IMR-90 (cell line): Measurements from ENCODE around the gene C17orf67. TPM values are rescaled to one million over a fixed set of nuclear protein-coding genes. Genes with fewer than 3 reads are reported as not detected.

Experiments
- ATAC-seq: fragments of 200-7000 bp; cut with Tn5 transposase; 2 replicates; pipeline ENCODE4 v1.9.1; 2020; ENCODE audit warnings: low read depth, mild to moderate bottlenecking, moderate library complexity
- BruUV-seq: library from RNA; stranded (reverse); fragments of 400-500 nt; replicated peaks from 2 replicates; lab custom pipeline; 2021; lab: Mats Ljungman, UMichigan
- CTCF ChIA-PET: fragments of 300-600 bp; formaldehyde crosslinking; extraction: SDS; loops from one replicate; lab custom pipeline; 2021; ENCODE audit warnings: antibody characterized with exemption; lab: Yijun Ruan, JAX
- POLR2A ChIA-PET: fragments of 300-600 bp; sonication (Branson Sonifier 250); formaldehyde crosslinking; loops from one replicate; lab custom pipeline; 2022; ENCODE audit warnings: antibody characterized with exemption; ENCODE audit not compliant: unreplicated experiment; lab: Charles Lee
- DNase-seq: peaks from one replicate; pipeline ENCODE4 v3.0.0; 2013
- H2AFZ ChIP-seq: replicated peaks from 2 replicates; pipeline ENCODE3; 2013; ENCODE audit warnings: low read length, mild to moderate bottlenecking; ENCODE audit not compliant: poor library complexity
- H2AK5ac ChIP-seq: 2 replicates; pipeline ENCODE4 v1.6.1; 2013; ENCODE audit warnings: low read depth, low read length, inconsistent platforms
- H2AK9ac ChIP-seq: replicated peaks from 2 replicates; pipeline ENCODE3; 2013; ENCODE audit warnings: mild to moderate bottlenecking, low read depth, low read length, moderate library complexity; ENCODE audit not compliant: poor library complexity
- H2BK120ac ChIP-seq: 2 replicates; pipeline ENCODE4 v1.6.1; 2013; ENCODE audit warnings: low read depth, low read length, inconsistent platforms
- H2BK15ac ChIP-seq: 3 replicates; pipeline ENCODE4 v1.6.1; 2013; ENCODE audit warnings: low read depth, low read length, inconsistent platforms
- H2BK20ac ChIP-seq: 2 replicates; pipeline ENCODE4 v1.6.1; 2013; ENCODE audit warnings: low read depth, mild to moderate bottlenecking, inconsistent platforms, low read length, moderate library complexity
- H2BK5ac ChIP-seq: 2 replicates; pipeline ENCODE4 v1.6.1; 2013; ENCODE audit warnings: mild to moderate bottlenecking, low read depth, low read length, inconsistent platforms; ENCODE audit not compliant: poor library complexity, severe bottlenecking
- H3K14ac ChIP-seq: replicated peaks from 2 replicates; pipeline ENCODE4 v1.6.1; 2013; ENCODE audit warnings: low read depth, low read length, inconsistent platforms
- H3K18ac ChIP-seq: 2 replicates; pipeline ENCODE4 v1.6.1; 2013; ENCODE audit warnings: low read depth, low read length, control low read depth
- H3K23ac ChIP-seq: 2 replicates; pipeline ENCODE4 v1.6.1; 2013; ENCODE audit warnings: low read depth, low read length, inconsistent platforms
- H3K27ac ChIP-seq: 2 replicates; pipeline ENCODE4 v1.5.1; 2013; ENCODE audit warnings: mild to moderate bottlenecking, control low read depth, low read length; ENCODE audit not compliant: insufficient read depth
- H3K27me3 ChIP-seq: 2 replicates; pipeline ENCODE4 v1.6.1; 2013; ENCODE audit warnings: low read length; ENCODE audit not compliant: control insufficient read depth, insufficient read depth
- H3K36me3 ChIP-seq: 2 replicates; pipeline ENCODE4 v1.6.1; 2013; ENCODE audit warnings: low read length, mixed read lengths; ENCODE audit not compliant: control insufficient read depth, insufficient read depth
- H3K4ac ChIP-seq: 2 replicates; pipeline ENCODE4 v1.6.1; 2013; ENCODE audit warnings: low read depth, low read length, inconsistent platforms
- H3K4me1 ChIP-seq: 2 replicates; pipeline ENCODE4 v1.6.1; 2013; ENCODE audit warnings: low read length, mixed read lengths; ENCODE audit not compliant: control insufficient read depth, insufficient read depth
- H3K4me2 ChIP-seq: 2 replicates; pipeline ENCODE4 v1.6.1; 2013; ENCODE audit warnings: low read depth, mild to moderate bottlenecking, control low read depth, low read length, moderate library complexity
- H3K4me3 ChIP-seq: 2 replicates; pipeline ENCODE4 v1.5.1; 2013; ENCODE audit warnings: low read depth, mild to moderate bottlenecking, control low read depth, low read length, moderate library complexity; ENCODE audit not compliant: insufficient read depth
- H3K56ac ChIP-seq: 2 replicates; pipeline ENCODE4 v1.6.1; 2013; ENCODE audit warnings: low read length, inconsistent platforms; ENCODE audit not compliant: insufficient read depth; ENCODE audit errors: extremely low read depth
- H3K79me1 ChIP-seq, 2 experiments: 2 replicates each; pipeline ENCODE4 v1.6.1; 2013; ENCODE audit warnings: low read length in 2 of 2, inconsistent platforms in 1 of 2, low read depth in 1 of 2
- H3K9ac ChIP-seq: 2 replicates; pipeline ENCODE4 v1.6.1; 2013; ENCODE audit warnings: low read depth, low read length, control low read depth
- H3K9me1 ChIP-seq: 2 replicates; pipeline ENCODE4 v1.6.1; 2013; ENCODE audit warnings: low read length, inconsistent platforms; ENCODE audit not compliant: insufficient read depth
- H3K9me3 ChIP-seq: 2 replicates; pipeline ENCODE4 v1.6.1; 2013; ENCODE audit warnings: low read length; ENCODE audit not compliant: control insufficient read depth, insufficient read depth
- H4K20me1 ChIP-seq: 2 replicates; pipeline ENCODE4 v1.6.1; 2013; ENCODE audit warnings: low read length, inconsistent platforms; ENCODE audit not compliant: insufficient read depth
- H4K5ac ChIP-seq: 2 replicates; pipeline ENCODE4 v1.6.1; 2013; ENCODE audit warnings: mild to moderate bottlenecking, low read depth, low read length, control low read depth
- H4K8ac ChIP-seq, 2 experiments: 2 replicates each; pipeline ENCODE4 v1.6.1; 2013; ENCODE audit warnings: low read depth in 2 of 2, low read length in 2 of 2, control low read depth in 1 of 2, inconsistent platforms in 1 of 2
- H4K91ac ChIP-seq: 2 replicates; pipeline ENCODE4 v1.6.1; 2013; ENCODE audit warnings: low read depth, low read length, inconsistent platforms; ENCODE audit not compliant: insufficient read depth
- BHLHE40 ChIP-seq: fragments of 150-350 bp; IDR thresholded peaks from 2 replicates; pipeline ENCODE4 v1.6.1; 2016; ENCODE audit warnings: mild to moderate bottlenecking, low read depth, low read length
- CEBPB ChIP-seq: IDR thresholded peaks from 2 replicates; pipeline ENCODE4 v1.6.1; 2012; ENCODE audit warnings: low read depth, low read length, improper control_type of control experiment
- CHD1 ChIP-seq: IDR thresholded peaks from 2 replicates; pipeline ENCODE4 v1.6.1; 2012; ENCODE audit warnings: low read depth, low read length, improper control_type of control experiment
- CTCF ChIP-seq: conservative IDR thresholded peaks from 2 replicates; pipeline ENCODE4 v1.5.1; 2012; ENCODE audit warnings: mild to moderate bottlenecking, low read depth, low read length, improper control_type of control experiment
- FOS ChIP-seq: fragments of 150-350 bp; IDR thresholded peaks from 2 replicates; pipeline ENCODE4 v1.6.1; 2016; ENCODE audit warnings: low read depth, low read length
- MAFK ChIP-seq: IDR thresholded peaks from 2 replicates; pipeline ENCODE4 v1.6.1; 2012; ENCODE audit warnings: low read depth, low read length, improper control_type of control experiment
- MAZ ChIP-seq: IDR thresholded peaks from 2 replicates; pipeline ENCODE4 v1.6.1; 2012; ENCODE audit warnings: low read depth, mild to moderate bottlenecking, low read length, improper control_type of control experiment, moderate library complexity, borderline replicate concordance
- MXI1 ChIP-seq: IDR thresholded peaks from 2 replicates; pipeline ENCODE4 v1.6.1; 2012; ENCODE audit warnings: low read depth, mild to moderate bottlenecking, low read length, moderate library complexity, borderline replicate concordance
- NFE2L2 ChIP-seq: fragments of 150-350 bp; IDR thresholded peaks from 2 replicates; pipeline ENCODE4 v1.6.1; 2016; ENCODE audit warnings: low read depth, mild to moderate bottlenecking, low read length
- POLR2A ChIP-seq: IDR thresholded peaks from 2 replicates; pipeline ENCODE4 v1.6.1; 2012; ENCODE audit warnings: mild to moderate bottlenecking, low read depth, low read length
- RAD21 ChIP-seq: IDR thresholded peaks from 2 replicates; pipeline ENCODE4 v1.6.1; 2012; ENCODE audit warnings: low read length, improper control_type of control experiment
- RCOR1 ChIP-seq: IDR thresholded peaks from 2 replicates; pipeline ENCODE4 v1.6.1; 2012; ENCODE audit warnings: mild to moderate bottlenecking, low read length, improper control_type of control experiment; ENCODE audit not compliant: insufficient replicate concordance
- RFX5 ChIP-seq: IDR thresholded peaks from 2 replicates; pipeline ENCODE4 v1.8.0; 2012; ENCODE audit warnings: low read depth, mild to moderate bottlenecking, low read length, moderate library complexity
- SMC3 ChIP-seq: fragments of 150-350 bp; IDR thresholded peaks from 2 replicates; pipeline ENCODE4 v1.6.1; 2016; ENCODE audit warnings: low read depth, mild to moderate bottlenecking, antibody characterized with exemption, low read length, moderate library complexity
- USF2 ChIP-seq: fragments of 150-350 bp; IDR thresholded peaks from 2 replicates; pipeline ENCODE4 v1.6.1; 2017; ENCODE audit warnings: mild to moderate bottlenecking, antibody characterized with exemption, low read length, low read depth
- WGBS, 2 experiments: methylation state at CpG; one replicate each; pipeline versions ENCODE4 v1.1.5 to v1.1.7; 2013; ENCODE audit warnings: missing lambda C conversion rate in 2 of 2; ENCODE audit not compliant: insufficient read length in 1 of 2; ENCODE audit errors: extremely low coverage in 2 of 2; 5-methylcytosine and 5-hydroxymethylcytosine counted together
- dilution Hi-C: fragments of 300-500 bp; cut with HindIII; formaldehyde crosslinking; loops from one replicate; pipeline ENCODE4 v1.14.3; 2018; ENCODE audit warnings: low sequenced_read_pairs; ENCODE audit not compliant: unreplicated experiment
- in situ Hi-C: fragments of 300-500 bp; cut with MboI; formaldehyde crosslinking; loops from 3 replicates; pipeline ENCODE4 v1.14.3; 2019; ENCODE audit warnings: low sequenced_read_pairs, inconsistent platforms, mixed read lengths
- intact Hi-C: fragments of 100-400 bp; cut with micrococcal nuclease; formaldehyde crosslinking; loops from 2 replicates; pipeline ENCODE4 v1.10.0; 2022
- polyA plus RNA-seq, 3 experiments: library from polyadenylated mRNA; depleted of rRNA; stranded (reverse); fragments of >200 nt; gene quantifications; 2 replicates each; pipeline ENCODE4 v1.2.3, GENCODE V29; 2012; ENCODE audit warnings: low replicate concordance in 1 of 3
- total RNA-seq: library from RNA; depleted of rRNA; stranded (reverse); fragments of >200 nt; gene quantifications from 2 replicates; pipeline ENCODE4 v1.2.3, GENCODE V29; 2012
- TF ChIP-seq, protein P1 (sequence below): fragments of 150-350 bp; IDR thresholded peaks from 2 replicates; pipeline ENCODE4 v1.6.1; 2016; ENCODE audit warnings: low read depth, mild to moderate bottlenecking, low read length, moderate library complexity, borderline replicate concordance

C17orf67 gene
- total and polyA plus RNA-seq, 2 of the 4 experiments (the other 2 are of a cell fraction), result 0.18 to 1.1 TPM

- Histone ChIP-seq H2BK120ac (no peak overlapping the region), H3K27ac (no peak overlapping the region), H3K36me3 (peaks cover 8% of the 10 kb centered on the region), H3K4ac (no peak overlapping the region), H4K5ac (no peak overlapping the region), H2AK9ac (no peak overlapping the region), H3K56ac (no peak overlapping the region), H2AK5ac (no peak overlapping the region), H3K23ac (no peak overlapping the region), H3K9ac (no peak overlapping the region), H2BK5ac (no peak overlapping the region), H3K9me1 (no peaks in the 10 kb centered on the region), H3K4me1 (no peaks in the 10 kb centered on the region), H3K14ac (no peak overlapping the region), H3K18ac (no peak overlapping the region), H2AFZ (no peak overlapping the region), H2BK15ac (no peak overlapping the region), H3K27me3 (no peaks in the 10 kb centered on the region), H4K8ac (no peak overlapping the region), H2BK20ac (no peak overlapping the region), H3K4me3 (no peak overlapping the region), H4K91ac (no peak overlapping the region), H3K79me1 (no peaks in the 10 kb centered on the region), H3K4me2 (no peak overlapping the region), H4K20me1 (no peaks in the 10 kb centered on the region), H3K9me3 (no peaks in the 10 kb centered on the region)
- ChIA-PET CTCF (interaction anchor here (1.5 kb wide), 1 partner anchor 17 kb away, joined by 3 read pairs; no protein-coding TSS in a partner anchor), POLR2A (no interaction called here)
- in situ Hi-C loops, result no loop called here
- intact Hi-C loops, result no loop called here
- no TSS peak for BruUV-seq
- no peak for ATAC-seq
- no CpG with 5 or more reads among the region's 3 CpGs for WGBS, 2 experiments
- dilution Hi-C loops, result no loop called here
- TF ChIP-seq RFX5 (no peak), BHLHE40 (no peak), USF2 (no peak), RAD21 (no peak), RCOR1 (no peak), POLR2A (no peak), CHD1 (no peak), FOS (no peak), CEBPB (no peak), SMC3 (no peak), CTCF (no peak), MXI1 (no peak), NFE2L2 (no peak), MAZ (no peak), MAFK (no peak)
- TF ChIP-seq, protein P1, sequence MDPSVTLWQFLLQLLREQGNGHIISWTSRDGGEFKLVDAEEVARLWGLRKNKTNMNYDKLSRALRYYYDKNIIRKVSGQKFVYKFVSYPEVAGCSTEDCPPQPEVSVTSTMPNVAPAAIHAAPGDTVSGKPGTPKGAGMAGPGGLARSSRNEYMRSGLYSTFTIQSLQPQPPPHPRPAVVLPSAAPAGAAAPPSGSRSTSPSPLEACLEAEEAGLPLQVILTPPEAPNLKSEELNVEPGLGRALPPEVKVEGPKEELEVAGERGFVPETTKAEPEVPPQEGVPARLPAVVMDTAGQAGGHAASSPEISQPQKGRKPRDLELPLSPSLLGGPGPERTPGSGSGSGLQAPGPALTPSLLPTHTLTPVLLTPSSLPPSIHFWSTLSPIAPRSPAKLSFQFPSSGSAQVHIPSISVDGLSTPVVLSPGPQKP, result no peak
- DNase-seq, result no peak
Measured at GRCh38 chr17:56861899-56862298, 28.2 kb upstream of the C17orf67 start.
